GM12892 (cell line): Measurements from ENCODE around the gene GALNT1. TPM values are rescaled to one million over a fixed set of nuclear protein-coding genes. Genes with fewer than 3 reads are reported as not detected.
A peak's percentile ranks its signal among the peaks of the same experiment; 100 is the strongest.
"Not testable (repeated sequence)": the region's sequence is repeated elsewhere in the genome, so short reads cannot be mapped to it uniquely, and the experiment has no call there.

Source experiments
- DNase-seq: peaks from one replicate; pipeline ENCODE4 v3.0.0; 2011; ENCODE audit not compliant: insufficient read length
- FAIRE-seq: peaks from 2 replicates; lab custom pipeline; 2011; peaks lifted over from hg19 to GRCh38; lab: Jason Lieb, UNC
- POLR2A ChIP-seq: IDR thresholded peaks from 2 replicates; pipeline ENCODE4 v1.6.1; 2011; ENCODE audit warnings: low read depth, low read length, control low read depth
- POLR2AphosphoS5 ChIP-seq: IDR thresholded peaks from 2 replicates; pipeline ENCODE4 v1.6.1; 2011; ENCODE audit warnings: low read depth, low read length, control low read depth
- TAF1 ChIP-seq: IDR thresholded peaks from 2 replicates; pipeline ENCODE4 v1.6.1; 2011; ENCODE audit warnings: low read depth, mild to moderate bottlenecking, control low read depth, low read length, borderline replicate concordance
- polyA plus RNA-seq: library from polyadenylated mRNA; unstranded; fragments of >200 nt; gene quantifications from one replicate; pipeline ENCODE4 v1.2.1, GENCODE V29; 2012; ENCODE audit warnings: missing spikeins, inconsistent platforms; ENCODE audit not compliant: missing spikeins

The GALNT1 gene
- polyA plus RNA-seq = 22.2 TPM

- DNase-seq (no peak), FAIRE-seq (no peak)
- TF ChIP-seq TAF1 = no peak
- TF ChIP-seq POLR2A = no peak
- TF ChIP-seq POLR2AphosphoS5 = no peak
These were observed at the start of gene GALNT1 for GRCh38 chr18:35581546-35581897. GALNT1 (plus strand) TSS chr18:35581740; CDS start chr18:35654663, 72,923 bp downstream.

DNA sequence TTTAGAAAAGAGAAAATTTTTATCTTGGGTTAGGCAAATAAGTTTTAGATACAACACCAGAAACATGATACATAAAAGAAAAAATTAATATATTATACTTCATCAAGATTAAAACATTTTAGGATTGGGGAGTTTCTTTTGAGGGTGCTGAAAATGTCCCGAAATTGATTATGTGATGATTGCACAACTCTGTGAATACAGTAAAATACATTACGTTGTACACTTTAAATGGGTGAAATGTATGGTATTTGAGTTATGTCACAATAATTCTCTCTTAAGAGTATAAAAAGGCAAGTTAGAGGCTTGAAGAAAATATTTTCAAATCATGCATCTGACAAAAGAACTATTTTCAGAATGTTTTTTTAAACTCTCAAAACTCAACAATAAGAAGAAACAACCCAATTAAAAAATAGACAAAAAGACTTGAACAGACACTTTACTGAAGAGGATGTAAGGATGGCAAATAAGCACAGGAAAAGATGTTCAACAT is 47.6 kb upstream of the GALNT1 start:
- FAIRE-seq (no peak), DNase-seq (no peak)
- TF ChIP-seq POLR2AphosphoS5 (no peak), POLR2A (no peak), TAF1 (no peak)

- TF ChIP-seq POLR2AphosphoS5 (no peak), POLR2A (no peak)
- FAIRE-seq = no peak
- no peak for DNase-seq
These were observed 46.2 kb upstream of the GALNT1 start for GRCh38 chr18:35535297-35535696.

GRCh38 chr18:35542356-35542755 is 39.2 kb upstream of the GALNT1 start:
- DNase-seq (no peak), FAIRE-seq (no peak)
- TF ChIP-seq TAF1 (no peak), POLR2A (no peak), POLR2AphosphoS5 (no peak)

DNA sequence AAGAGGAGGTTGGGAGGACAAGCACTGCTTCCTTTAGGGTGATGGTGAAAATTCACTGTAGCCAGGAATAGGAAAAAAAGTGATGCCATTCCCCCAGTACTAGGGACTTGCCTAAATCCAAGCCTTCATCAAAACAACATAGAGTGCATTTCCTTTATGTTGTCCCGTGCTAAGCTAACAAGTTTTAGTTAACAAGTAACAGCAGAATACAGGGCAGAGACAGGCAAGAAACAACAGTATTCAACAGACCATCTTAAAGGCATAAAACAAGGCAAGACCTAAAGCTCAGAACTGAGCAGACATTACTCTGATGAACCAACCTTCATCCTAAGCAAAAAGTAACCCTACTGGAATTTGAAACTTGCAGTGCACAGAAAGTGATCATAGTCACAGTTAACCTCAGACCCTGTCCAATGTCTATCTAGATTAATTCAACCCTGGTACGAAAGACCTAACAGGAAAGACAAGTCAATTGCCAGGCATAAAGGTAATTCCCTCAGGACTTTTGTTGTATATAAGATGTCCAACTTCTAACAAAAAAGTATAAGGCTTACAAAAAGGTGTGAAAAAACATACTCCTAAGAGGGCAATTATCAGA is 34.4 kb upstream of the GALNT1 start:
- FAIRE-seq (no peak), DNase-seq (no peak)

GRCh38 chr18:35549564-35549963 is 32.0 kb upstream of the GALNT1 start:
- DNase-seq (no peak), FAIRE-seq (no peak)
- TF ChIP-seq POLR2A (no peak), POLR2AphosphoS5 (no peak), TAF1 (no peak)

More for the DNA sequence above, 34.4 kb upstream of the GALNT1 start:
- TF ChIP-seq POLR2A (no peak), TAF1 (no peak), POLR2AphosphoS5 (no peak)

GRCh38 chr18:35553300-35553699 is 28.2 kb upstream of the GALNT1 start:
- FAIRE-seq (no peak), DNase-seq (no peak)
- TF ChIP-seq TAF1 = no peak
- TF ChIP-seq POLR2A = no peak
- no peak for TF ChIP-seq POLR2AphosphoS5

DNA sequence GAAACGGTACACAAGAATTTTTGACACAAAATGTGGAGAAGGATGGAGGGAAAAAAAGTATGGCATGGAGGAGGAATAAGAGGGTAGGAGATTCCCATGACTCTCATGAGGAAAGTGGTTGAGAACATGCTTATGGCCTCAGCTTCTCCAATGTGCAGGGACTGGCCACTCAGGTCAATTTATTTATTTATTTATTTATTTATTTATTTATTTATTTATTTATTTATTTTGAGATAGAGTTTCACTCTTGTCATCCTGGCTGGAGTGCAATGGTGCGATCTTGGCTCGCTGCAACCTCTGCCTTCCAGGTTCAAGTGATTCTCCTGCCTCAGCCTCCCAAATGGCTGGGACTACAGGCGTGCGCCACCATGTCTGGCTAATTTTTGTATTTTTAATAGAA is 26.0 kb upstream of the GALNT1 start:
- not testable (repeated sequence) for FAIRE-seq, DNase-seq

DNA sequence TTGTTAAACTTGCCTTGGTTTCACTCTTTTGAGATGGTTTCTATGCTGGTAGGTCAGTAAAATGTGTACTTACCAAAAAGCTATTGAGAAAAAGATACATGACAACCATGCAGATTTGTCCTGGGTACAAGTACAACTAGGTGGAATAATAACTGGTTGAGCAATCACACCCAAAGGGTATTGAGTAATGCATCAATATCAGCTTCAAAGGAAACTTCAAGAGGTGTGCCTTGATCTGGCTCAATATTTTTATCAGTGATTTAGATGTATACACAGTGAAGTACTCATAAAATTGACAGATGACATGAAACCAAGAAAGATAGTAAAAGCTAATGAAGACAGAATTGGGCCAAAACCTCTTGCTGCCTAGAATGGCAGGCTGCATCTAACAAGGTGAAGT is 21.7 kb upstream of the GALNT1 start:
- DNase-seq (no peak), FAIRE-seq (no peak)
- TF ChIP-seq POLR2A (no peak), TAF1 (no peak), POLR2AphosphoS5 (no peak)

- FAIRE-seq (peak; percentile 90), DNase-seq (no peak)
- TF ChIP-seq POLR2AphosphoS5 = no peak
- TF ChIP-seq TAF1 = no peak
- TF ChIP-seq POLR2A = no peak
These were observed 16.6 kb upstream of the GALNT1 start for GRCh38 chr18:35564795-35565453.

- no peak for TF ChIP-seq POLR2AphosphoS5
- no peak for TF ChIP-seq TAF1
- no peak for TF ChIP-seq POLR2A
- FAIRE-seq (no peak), DNase-seq (no peak)
These were observed 15.5 kb upstream of the GALNT1 start for GRCh38 chr18:35566019-35566418.

DNA sequence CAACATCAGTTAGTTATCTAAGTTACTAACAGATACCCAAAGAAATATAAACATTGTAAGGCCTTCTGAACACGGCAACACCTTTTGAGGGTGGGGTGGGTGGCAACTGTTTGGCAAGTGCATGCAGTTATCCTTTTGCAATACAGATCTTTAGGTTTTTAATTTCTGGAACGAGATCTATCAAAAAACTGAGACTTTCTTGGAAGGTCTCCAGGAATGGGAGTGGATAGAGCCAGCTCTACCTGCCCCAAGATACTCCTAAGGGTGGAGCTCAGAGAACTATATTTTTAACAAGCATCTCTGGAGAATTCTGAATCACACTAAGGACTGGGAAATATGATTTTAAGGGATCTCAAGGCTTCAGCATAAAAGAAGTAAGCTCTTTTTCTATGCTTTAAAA is 11.4 kb upstream of the GALNT1 start:
- DNase-seq (no peak), FAIRE-seq (no peak)
- TF ChIP-seq TAF1 (no peak), POLR2AphosphoS5 (no peak), POLR2A (no peak)

DNA sequence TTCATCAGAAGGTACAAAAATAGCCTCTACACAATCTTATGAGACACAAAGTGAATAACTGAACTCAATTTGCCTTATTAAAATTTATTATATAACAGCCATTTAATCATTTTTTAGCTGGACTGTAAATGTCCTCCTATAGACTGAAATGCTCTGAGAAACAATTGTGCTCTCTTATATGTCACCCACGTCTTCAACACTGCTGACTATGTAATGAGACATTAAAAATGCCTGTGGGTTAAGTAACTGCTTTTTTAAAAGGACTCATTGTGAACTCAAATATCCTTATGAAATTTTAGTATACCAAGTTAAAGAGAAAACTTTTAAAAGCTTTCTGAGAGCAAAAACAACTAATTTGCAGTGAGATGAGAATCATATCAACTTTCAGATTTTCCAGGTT is 10.4 kb upstream of the GALNT1 start:
- TF ChIP-seq POLR2AphosphoS5 (no peak), POLR2A (no peak), TAF1 (no peak)
- FAIRE-seq = no peak

More for the DNA sequence above, 10.4 kb upstream of the GALNT1 start:
- DNase-seq = no peak
